Measurements from ENCODE around the gene OR3A1.
"Not testable (repeated sequence)": the region's sequence is repeated elsewhere in the genome, so short reads cannot be mapped to it uniquely, and the experiment has no call there.

Gene OR3A1, protein sequence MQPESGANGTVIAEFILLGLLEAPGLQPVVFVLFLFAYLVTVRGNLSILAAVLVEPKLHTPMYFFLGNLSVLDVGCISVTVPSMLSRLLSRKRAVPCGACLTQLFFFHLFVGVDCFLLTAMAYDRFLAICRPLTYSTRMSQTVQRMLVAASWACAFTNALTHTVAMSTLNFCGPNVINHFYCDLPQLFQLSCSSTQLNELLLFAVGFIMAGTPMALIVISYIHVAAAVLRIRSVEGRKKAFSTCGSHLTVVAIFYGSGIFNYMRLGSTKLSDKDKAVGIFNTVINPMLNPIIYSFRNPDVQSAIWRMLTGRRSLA
- long read RNA-seq, donor 1: 0 reads
- long read RNA-seq, donor 2: 0 reads
- long read RNA-seq, donor 3: 0 reads
- long read RNA-seq, donor 4: 0 reads
- long read RNA-seq, donor 5: 0 reads
- long read RNA-seq, donor 6: 0 reads
- long read RNA-seq, donor 7: 0 reads
- long read RNA-seq, donor 8: 0 reads

GRCh38 chr17:3298260-3298659 is at the start of gene OR3A1:
TSS of gene OR3A1 (minus strand) at chr17:3298360. CDS start at chr17:3292582, 5,778 bp downstream.
- DNase-seq: no peak

DNA sequence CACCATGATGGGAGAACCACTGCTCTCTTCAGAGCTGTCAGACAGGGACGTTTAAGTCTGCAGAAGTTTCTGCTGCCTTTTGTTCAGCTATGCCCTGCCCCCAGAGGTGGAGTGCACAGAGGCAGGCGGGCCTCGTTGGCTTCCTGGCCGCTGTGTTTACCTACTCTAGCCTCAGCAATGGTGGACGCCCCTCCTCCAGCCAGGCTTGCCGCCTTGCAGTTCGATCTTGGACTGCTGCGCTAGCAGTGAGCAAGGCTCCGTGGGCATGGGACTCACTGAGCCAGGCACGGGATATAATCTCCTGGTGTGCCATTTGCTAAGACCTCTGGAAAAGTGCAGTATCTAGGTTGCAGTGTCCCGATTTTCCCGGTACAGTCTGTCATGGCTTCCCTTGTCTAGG is 44.6 kb upstream of the OR3A1 start:
- DNase-seq: not testable (repeated sequence)

DNA sequence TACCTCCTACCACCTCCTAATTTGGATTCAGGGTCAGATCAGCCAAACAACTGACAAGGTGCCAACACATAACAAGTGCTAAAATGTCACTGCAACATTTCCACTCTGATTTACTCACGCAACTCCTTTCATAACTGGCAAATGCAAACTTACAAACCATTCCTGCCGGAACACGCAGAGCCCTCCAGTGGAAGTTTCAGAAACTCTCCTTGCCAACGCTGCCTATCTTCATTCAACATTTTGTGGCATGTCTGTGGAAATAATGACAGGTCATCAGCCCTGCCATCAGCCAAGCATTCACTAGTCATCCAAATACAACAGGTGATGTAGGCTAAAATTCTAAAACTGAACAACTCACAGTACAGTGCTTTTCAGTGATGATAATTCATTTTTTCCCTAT is 37.7 kb upstream of the OR3A1 start:
- DNase-seq: no peak

DNA sequence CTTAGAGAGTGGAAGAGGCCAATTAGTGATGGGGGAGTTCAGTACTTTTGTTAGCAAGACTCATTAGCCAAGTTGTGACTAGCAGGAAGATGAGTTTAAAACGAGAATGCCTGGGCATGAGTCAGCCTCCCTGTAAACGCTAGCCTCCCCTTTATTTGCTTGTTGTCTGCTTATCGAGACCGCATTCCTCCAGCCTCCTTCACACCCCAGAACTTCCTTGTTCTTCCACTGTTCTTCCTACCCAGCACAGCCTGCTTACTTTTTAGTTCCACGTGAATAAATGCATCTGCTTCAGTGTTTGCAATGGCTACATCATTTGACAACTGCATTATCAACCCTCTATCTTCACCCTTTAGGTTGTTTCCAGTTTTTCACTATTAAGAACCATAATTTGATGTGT is 20.2 kb upstream of the OR3A1 start:
- DNase-seq: no peak

- no peak for DNase-seq
Measured at GRCh38 chr17:3316836-3317235, 18.7 kb upstream of the OR3A1 start.

DNA sequence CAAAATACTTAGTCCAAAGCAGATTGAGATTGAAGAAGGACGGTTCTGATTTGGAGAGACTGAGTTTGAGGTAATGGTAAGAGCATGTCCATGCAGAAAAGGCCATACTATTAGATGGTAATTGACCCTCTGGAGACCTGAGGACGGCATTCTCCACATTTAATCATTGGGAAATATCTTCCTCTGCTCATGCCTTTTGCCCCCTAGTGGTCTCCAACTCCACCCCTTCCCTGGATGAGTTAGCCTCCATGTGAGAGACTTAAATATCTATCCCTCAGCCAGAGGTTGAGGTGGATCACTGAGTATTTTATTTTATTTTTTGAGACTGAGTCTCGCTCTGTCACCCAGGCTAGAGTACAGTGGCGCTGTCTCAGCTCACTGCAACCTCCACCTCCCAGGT is 10.4 kb upstream of the OR3A1 start:
- no peak for DNase-seq

GRCh38 chr17:3295632-3296031 is 2.5 kb downstream of the OR3A1 start:
- no peak for DNase-seq

DNA sequence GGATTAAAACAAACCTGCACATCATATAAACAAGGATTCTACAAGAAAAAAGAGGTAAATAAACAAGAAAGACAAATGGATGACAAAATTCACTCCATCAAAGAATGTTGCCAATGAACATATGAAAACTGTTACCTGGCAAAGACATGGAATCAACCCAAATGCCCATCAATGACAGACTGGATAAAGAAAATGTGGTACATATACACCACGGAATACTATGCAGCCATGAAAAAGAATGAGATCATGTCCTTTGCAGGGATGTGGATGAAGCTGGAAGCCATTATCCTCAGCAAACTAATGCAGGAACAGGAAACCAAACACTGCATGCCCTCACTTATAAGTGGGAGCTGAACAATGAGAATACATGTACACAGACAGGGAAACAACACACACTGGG is 4.6 kb downstream of the OR3A1 start:
- not testable (repeated sequence) for DNase-seq

- DNase-seq: no peak
Measured at GRCh38 chr17:3282901-3283300, 15.3 kb downstream of the OR3A1 start.

DNA sequence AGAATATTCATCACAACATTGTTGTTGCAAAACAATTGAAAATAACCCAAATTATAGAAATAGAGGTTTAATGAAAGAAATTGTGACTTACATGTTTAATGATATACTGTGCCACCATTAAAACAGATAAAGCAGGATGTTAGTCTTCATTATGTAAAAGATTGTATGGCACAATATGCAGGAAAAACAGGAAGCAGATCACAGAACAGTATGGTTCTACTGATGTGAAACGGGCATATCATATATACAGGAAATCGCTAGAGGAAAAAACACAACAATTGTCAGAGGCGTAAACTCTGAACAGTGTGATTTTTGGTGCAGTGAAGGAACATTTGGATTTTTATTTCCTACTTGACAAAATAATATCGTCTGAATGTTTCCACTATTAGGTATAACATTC is 22.0 kb downstream of the OR3A1 start:
- DNase-seq: no peak

- DNase-seq: no peak
Measured at GRCh38 chr17:3271072-3271848, 26.9 kb downstream of the OR3A1 start.

- DNase-seq: no peak
Measured at GRCh38 chr17:3260600-3260999, 37.6 kb downstream of the OR3A1 start.

DNA sequence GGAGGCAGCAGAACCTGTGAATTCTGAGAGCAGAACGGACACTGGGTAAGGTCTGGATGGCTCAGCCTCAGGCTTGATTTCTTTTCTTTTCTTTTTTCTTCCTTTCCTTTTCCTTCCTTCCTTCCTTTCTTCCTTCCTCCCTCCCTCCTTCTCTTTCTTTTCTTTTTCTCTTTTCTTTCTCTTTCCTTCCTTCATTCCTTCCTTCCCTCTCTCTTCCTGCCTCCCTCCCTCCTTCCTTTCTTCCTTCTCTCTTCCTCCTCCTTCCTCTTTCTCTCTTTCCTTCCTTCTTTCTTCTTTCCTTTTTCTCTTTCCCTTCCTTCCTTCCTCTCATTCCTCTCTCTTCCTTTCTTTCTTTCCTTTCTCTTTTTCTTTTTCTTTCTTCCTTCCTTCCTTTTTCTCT is 38.0 kb downstream of the OR3A1 start:
- DNase-seq: no peak

GRCh38 chr17:3256575-3256974 is 41.6 kb downstream of the OR3A1 start:
- DNase-seq: no peak

DNA sequence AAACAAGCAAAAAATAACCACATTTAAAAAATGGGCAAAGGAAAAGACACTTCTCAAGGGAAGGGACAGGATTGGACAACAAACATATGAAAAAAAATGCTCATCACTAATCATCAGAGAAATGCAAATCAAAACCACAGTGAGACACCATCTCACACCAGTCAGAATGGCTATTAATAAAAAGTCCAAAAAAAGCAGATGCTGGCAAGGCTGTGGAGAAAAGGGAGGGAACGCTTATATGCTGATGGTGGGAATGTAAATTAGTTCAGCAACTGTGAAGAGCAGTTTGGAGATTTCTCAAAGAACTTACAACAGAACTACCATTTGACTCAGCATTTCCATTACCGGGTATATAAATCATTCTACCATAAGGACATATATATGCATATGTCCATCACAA is 49.1 kb downstream of the OR3A1 start:
- DNase-seq: not testable (repeated sequence)

DNA sequence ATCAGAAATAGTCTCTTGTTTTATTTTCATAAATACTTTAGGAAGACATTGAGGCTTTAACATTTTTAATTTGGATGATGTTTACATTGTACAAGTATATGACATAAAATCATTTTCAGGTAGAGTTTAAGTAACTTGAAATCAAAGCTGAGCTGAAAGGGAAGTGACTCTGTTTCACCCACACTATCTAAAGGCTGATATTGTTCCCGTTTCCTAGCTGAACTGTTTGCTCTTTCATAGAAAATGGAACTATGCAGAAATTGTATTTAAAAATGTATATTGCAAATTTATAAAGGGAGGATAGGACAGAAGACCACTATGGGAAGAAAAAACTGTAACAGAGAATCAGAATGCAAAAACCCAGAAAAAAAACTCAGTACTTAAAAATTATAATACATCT is 53.3 kb downstream of the OR3A1 start:
- DNase-seq: not testable (repeated sequence)

GRCh38 chr17:3241044-3241443 is 57.1 kb downstream of the OR3A1 start:
- not testable (repeated sequence) for DNase-seq
